IMR-90 (cell line): Measurements from ENCODE around the gene NFKBIB. TPM values are rescaled to one million over a fixed set of nuclear protein-coding genes. Genes with fewer than 3 reads are reported as not detected.

ENCODE experiments used
- ATAC-seq: fragments of 200-7000 bp; cut with Tn5 transposase; 2 replicates; pipeline ENCODE4 v1.9.1; 2020; ENCODE audit warnings: low read depth, mild to moderate bottlenecking, moderate library complexity
- BruUV-seq: library from RNA; stranded (reverse); fragments of 400-500 nt; replicated peaks from 2 replicates; lab custom pipeline; 2021; lab: Mats Ljungman, UMichigan
- CTCF ChIA-PET: fragments of 300-600 bp; formaldehyde crosslinking; extraction: SDS; loops from one replicate; lab custom pipeline; 2021; ENCODE audit warnings: antibody characterized with exemption; lab: Yijun Ruan, JAX
- POLR2A ChIA-PET: fragments of 300-600 bp; sonication (Branson Sonifier 250); formaldehyde crosslinking; loops from one replicate; lab custom pipeline; 2022; ENCODE audit warnings: antibody characterized with exemption; ENCODE audit not compliant: unreplicated experiment; lab: Charles Lee
- DNase-seq: peaks from one replicate; pipeline ENCODE4 v3.0.0; 2013
- H2AFZ ChIP-seq: replicated peaks from 2 replicates; pipeline ENCODE3; 2013; ENCODE audit warnings: low read length, mild to moderate bottlenecking; ENCODE audit not compliant: poor library complexity
- H2AK5ac ChIP-seq: 2 replicates; pipeline ENCODE4 v1.6.1; 2013; ENCODE audit warnings: low read depth, low read length, inconsistent platforms
- H2AK9ac ChIP-seq: replicated peaks from 2 replicates; pipeline ENCODE3; 2013; ENCODE audit warnings: mild to moderate bottlenecking, low read depth, low read length, moderate library complexity; ENCODE audit not compliant: poor library complexity
- H2BK120ac ChIP-seq: 2 replicates; pipeline ENCODE4 v1.6.1; 2013; ENCODE audit warnings: low read depth, low read length, inconsistent platforms
- H2BK15ac ChIP-seq: 3 replicates; pipeline ENCODE4 v1.6.1; 2013; ENCODE audit warnings: low read depth, low read length, inconsistent platforms
- H2BK20ac ChIP-seq: 2 replicates; pipeline ENCODE4 v1.6.1; 2013; ENCODE audit warnings: low read depth, mild to moderate bottlenecking, inconsistent platforms, low read length, moderate library complexity
- H2BK5ac ChIP-seq: 2 replicates; pipeline ENCODE4 v1.6.1; 2013; ENCODE audit warnings: mild to moderate bottlenecking, low read depth, low read length, inconsistent platforms; ENCODE audit not compliant: poor library complexity, severe bottlenecking
- H3K14ac ChIP-seq: replicated peaks from 2 replicates; pipeline ENCODE4 v1.6.1; 2013; ENCODE audit warnings: low read depth, low read length, inconsistent platforms
- H3K18ac ChIP-seq: 2 replicates; pipeline ENCODE4 v1.6.1; 2013; ENCODE audit warnings: low read depth, low read length, control low read depth
- H3K23ac ChIP-seq: 2 replicates; pipeline ENCODE4 v1.6.1; 2013; ENCODE audit warnings: low read depth, low read length, inconsistent platforms
- H3K27ac ChIP-seq: 2 replicates; pipeline ENCODE4 v1.5.1; 2013; ENCODE audit warnings: mild to moderate bottlenecking, control low read depth, low read length; ENCODE audit not compliant: insufficient read depth
- H3K27me3 ChIP-seq: 2 replicates; pipeline ENCODE4 v1.6.1; 2013; ENCODE audit warnings: low read length; ENCODE audit not compliant: control insufficient read depth, insufficient read depth
- H3K36me3 ChIP-seq: 2 replicates; pipeline ENCODE4 v1.6.1; 2013; ENCODE audit warnings: low read length, mixed read lengths; ENCODE audit not compliant: control insufficient read depth, insufficient read depth
- H3K4ac ChIP-seq: 2 replicates; pipeline ENCODE4 v1.6.1; 2013; ENCODE audit warnings: low read depth, low read length, inconsistent platforms
- H3K4me1 ChIP-seq: 2 replicates; pipeline ENCODE4 v1.6.1; 2013; ENCODE audit warnings: low read length, mixed read lengths; ENCODE audit not compliant: control insufficient read depth, insufficient read depth
- H3K4me2 ChIP-seq: 2 replicates; pipeline ENCODE4 v1.6.1; 2013; ENCODE audit warnings: low read depth, mild to moderate bottlenecking, control low read depth, low read length, moderate library complexity
- H3K4me3 ChIP-seq: 2 replicates; pipeline ENCODE4 v1.5.1; 2013; ENCODE audit warnings: low read depth, mild to moderate bottlenecking, control low read depth, low read length, moderate library complexity; ENCODE audit not compliant: insufficient read depth
- H3K56ac ChIP-seq: 2 replicates; pipeline ENCODE4 v1.6.1; 2013; ENCODE audit warnings: low read length, inconsistent platforms; ENCODE audit not compliant: insufficient read depth; ENCODE audit errors: extremely low read depth
- H3K79me1 ChIP-seq, 2 experiments: 2 replicates each; pipeline ENCODE4 v1.6.1; 2013; ENCODE audit warnings: low read length in 2 of 2, inconsistent platforms in 1 of 2, low read depth in 1 of 2
- H3K9ac ChIP-seq: 2 replicates; pipeline ENCODE4 v1.6.1; 2013; ENCODE audit warnings: low read depth, low read length, control low read depth
- H3K9me1 ChIP-seq: 2 replicates; pipeline ENCODE4 v1.6.1; 2013; ENCODE audit warnings: low read length, inconsistent platforms; ENCODE audit not compliant: insufficient read depth
- H3K9me3 ChIP-seq: 2 replicates; pipeline ENCODE4 v1.6.1; 2013; ENCODE audit warnings: low read length; ENCODE audit not compliant: control insufficient read depth, insufficient read depth
- H4K20me1 ChIP-seq: 2 replicates; pipeline ENCODE4 v1.6.1; 2013; ENCODE audit warnings: low read length, inconsistent platforms; ENCODE audit not compliant: insufficient read depth
- H4K5ac ChIP-seq: 2 replicates; pipeline ENCODE4 v1.6.1; 2013; ENCODE audit warnings: mild to moderate bottlenecking, low read depth, low read length, control low read depth
- H4K8ac ChIP-seq, 2 experiments: 2 replicates each; pipeline ENCODE4 v1.6.1; 2013; ENCODE audit warnings: low read depth in 2 of 2, low read length in 2 of 2, control low read depth in 1 of 2, inconsistent platforms in 1 of 2
- H4K91ac ChIP-seq: 2 replicates; pipeline ENCODE4 v1.6.1; 2013; ENCODE audit warnings: low read depth, low read length, inconsistent platforms; ENCODE audit not compliant: insufficient read depth
- BHLHE40 ChIP-seq: fragments of 150-350 bp; IDR thresholded peaks from 2 replicates; pipeline ENCODE4 v1.6.1; 2016; ENCODE audit warnings: mild to moderate bottlenecking, low read depth, low read length
- CHD1 ChIP-seq: IDR thresholded peaks from 2 replicates; pipeline ENCODE4 v1.6.1; 2012; ENCODE audit warnings: low read depth, low read length, improper control_type of control experiment
- FOS ChIP-seq: fragments of 150-350 bp; IDR thresholded peaks from 2 replicates; pipeline ENCODE4 v1.6.1; 2016; ENCODE audit warnings: low read depth, low read length
- MXI1 ChIP-seq: IDR thresholded peaks from 2 replicates; pipeline ENCODE4 v1.6.1; 2012; ENCODE audit warnings: low read depth, mild to moderate bottlenecking, low read length, moderate library complexity, borderline replicate concordance
- NFE2L2 ChIP-seq: fragments of 150-350 bp; IDR thresholded peaks from 2 replicates; pipeline ENCODE4 v1.6.1; 2016; ENCODE audit warnings: low read depth, mild to moderate bottlenecking, low read length
- POLR2A ChIP-seq: IDR thresholded peaks from 2 replicates; pipeline ENCODE4 v1.6.1; 2012; ENCODE audit warnings: mild to moderate bottlenecking, low read depth, low read length
- RAD21 ChIP-seq: IDR thresholded peaks from 2 replicates; pipeline ENCODE4 v1.6.1; 2012; ENCODE audit warnings: low read length, improper control_type of control experiment
- RCOR1 ChIP-seq: IDR thresholded peaks from 2 replicates; pipeline ENCODE4 v1.6.1; 2012; ENCODE audit warnings: mild to moderate bottlenecking, low read length, improper control_type of control experiment; ENCODE audit not compliant: insufficient replicate concordance
- RFX5 ChIP-seq: IDR thresholded peaks from 2 replicates; pipeline ENCODE4 v1.8.0; 2012; ENCODE audit warnings: low read depth, mild to moderate bottlenecking, low read length, moderate library complexity
- WGBS, 2 experiments: methylation state at CpG; one replicate each; pipeline versions ENCODE4 v1.1.5 to v1.1.7; 2013; ENCODE audit warnings: missing lambda C conversion rate in 2 of 2; ENCODE audit not compliant: insufficient read length in 1 of 2; ENCODE audit errors: extremely low coverage in 2 of 2; 5-methylcytosine and 5-hydroxymethylcytosine counted together
- dilution Hi-C: fragments of 300-500 bp; cut with HindIII; formaldehyde crosslinking; loops from one replicate; pipeline ENCODE4 v1.14.3; 2018; ENCODE audit warnings: low sequenced_read_pairs; ENCODE audit not compliant: unreplicated experiment
- in situ Hi-C: fragments of 300-500 bp; cut with MboI; formaldehyde crosslinking; loops from 3 replicates; pipeline ENCODE4 v1.14.3; 2019; ENCODE audit warnings: low sequenced_read_pairs, inconsistent platforms, mixed read lengths
- intact Hi-C: fragments of 100-400 bp; cut with micrococcal nuclease; formaldehyde crosslinking; loops from 2 replicates; pipeline ENCODE4 v1.10.0; 2022
- polyA plus RNA-seq, 3 experiments: library from polyadenylated mRNA; depleted of rRNA; stranded (reverse); fragments of >200 nt; gene quantifications; 2 replicates each; pipeline ENCODE4 v1.2.3, GENCODE V29; 2012; ENCODE audit warnings: low replicate concordance in 1 of 3
- total RNA-seq: library from RNA; depleted of rRNA; stranded (reverse); fragments of >200 nt; gene quantifications from 2 replicates; pipeline ENCODE4 v1.2.3, GENCODE V29; 2012
- TF ChIP-seq, protein P1 (sequence below): fragments of 150-350 bp; IDR thresholded peaks from 2 replicates; pipeline ENCODE4 v1.6.1; 2017; ENCODE audit warnings: mild to moderate bottlenecking, antibody characterized with exemption, low read length, low read depth

The NFKBIB gene
- total and polyA plus RNA-seq, 2 of the 4 experiments (the other 2 are of a cell fraction) = 7.5 to 25.5 TPM

- H2AK5ac ChIP-seq = no peak overlapping the region
- ATAC-seq = no peak
- no peaks in the 10 kb centered on the region for H4K20me1 ChIP-seq
- no peaks in the 10 kb centered on the region for H3K9me3 ChIP-seq
- BruUV-seq = no TSS peak
- no peak overlapping the region for H2BK5ac ChIP-seq
- H3K14ac ChIP-seq = no peak overlapping the region
- peak overlapping the region; percentile 56 for H2AFZ ChIP-seq
- POLR2A ChIA-PET = no interaction called here
- peaks cover 5% of the 10 kb centered on the region; the same call in 1 of the 2 replicates for H3K4me1 ChIP-seq
- no peak overlapping the region for H3K27ac ChIP-seq
- H3K4me2 ChIP-seq = no peak overlapping the region
- H3K36me3 ChIP-seq = no peaks in the 10 kb centered on the region
- dilution Hi-C loops = no loop called here
- no peak overlapping the region for H3K4ac ChIP-seq
- H2AK9ac ChIP-seq = no peak overlapping the region
- H2BK20ac ChIP-seq = no peak overlapping the region
- no peak overlapping the region for H3K9ac ChIP-seq
- intact Hi-C loops = no loop called here
- CTCF ChIA-PET = no interaction called here
- no peak overlapping the region for H2BK120ac ChIP-seq
- H3K23ac ChIP-seq = no peak overlapping the region
- no peak overlapping the region for H4K91ac ChIP-seq
- H3K79me1 ChIP-seq = no peaks in the 10 kb centered on the region
- TF ChIP-seq CHD1 (no peak), FOS (no peak), RCOR1 (no peak), BHLHE40 (no peak), NFE2L2 (no peak), POLR2A (no peak), MXI1 (no peak), RAD21 (no peak), RFX5 (no peak)
- TF ChIP-seq, protein P1, sequence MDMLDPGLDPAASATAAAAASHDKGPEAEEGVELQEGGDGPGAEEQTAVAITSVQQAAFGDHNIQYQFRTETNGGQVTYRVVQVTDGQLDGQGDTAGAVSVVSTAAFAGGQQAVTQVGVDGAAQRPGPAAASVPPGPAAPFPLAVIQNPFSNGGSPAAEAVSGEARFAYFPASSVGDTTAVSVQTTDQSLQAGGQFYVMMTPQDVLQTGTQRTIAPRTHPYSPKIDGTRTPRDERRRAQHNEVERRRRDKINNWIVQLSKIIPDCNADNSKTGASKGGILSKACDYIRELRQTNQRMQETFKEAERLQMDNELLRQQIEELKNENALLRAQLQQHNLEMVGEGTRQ = no peak
- no peaks in the 10 kb centered on the region for H3K27me3 ChIP-seq
- H3K9me1 ChIP-seq = peaks cover 7% of the 10 kb centered on the region
- 95% methylated on average over 6 of the region's 10 CpGs; no CpG with 5 or more reads in 1 of the 2 experiments for WGBS, 2 experiments
- H2BK15ac ChIP-seq = no peak overlapping the region
- no peak overlapping the region for H4K8ac ChIP-seq
- no peak overlapping the region for H3K18ac ChIP-seq
- H3K4me3 ChIP-seq = no peak overlapping the region
- H3K56ac ChIP-seq = no peak overlapping the region
- DNase-seq = no peak
- in situ Hi-C loops = no loop called here
- no peak overlapping the region for H4K5ac ChIP-seq
Observed at GRCh38 chr19:38867171-38867780, 32.5 kb upstream of the NFKBIB start.
